Dedifferentiated amniotic fluid mesenchymal stem cell (primary cell): ENCODE data around the gene UBL7.

ENCODE experiments used
- DNase-seq: peaks from one replicate; pipeline ENCODE4 v3.0.0-alpha.2; 2016; ENCODE audit errors: extremely low spot score

Gene UBL7

GRCh38 chr15:74423431-74424257 lies 37.3 kb downstream of the UBL7 start:
- no peak for DNase-seq

- peak; percentile 34 for DNase-seq
These were observed 38.1 kb downstream of the UBL7 start for GRCh38 chr15:74422652-74423430.

GRCh38 chr15:74422265-74422651 lies 38.7 kb downstream of the UBL7 start:
- DNase-seq, result no peak

GRCh38 chr15:74421302-74422245 lies 39.4 kb downstream of the UBL7 start:
- DNase-seq, result no peak

- DNase-seq, result no peak
These were observed 40.6 kb downstream of the UBL7 start for GRCh38 chr15:74420193-74420905.

- no peak for DNase-seq
These were observed 41.5 kb downstream of the UBL7 start for GRCh38 chr15:74419432-74419831.

- DNase-seq, result no peak
These were observed 42.2 kb downstream of the UBL7 start for GRCh38 chr15:74418575-74419338.

- no peak for DNase-seq
These were observed 43.3 kb downstream of the UBL7 start for GRCh38 chr15:74417670-74418069.

GRCh38 chr15:74417225-74417624 lies 43.7 kb downstream of the UBL7 start:
- no peak for DNase-seq

- DNase-seq, result no peak
These were observed 44.7 kb downstream of the UBL7 start for GRCh38 chr15:74415966-74416916.

GRCh38 chr15:74414603-74415338 lies 46.2 kb downstream of the UBL7 start:
- no peak for DNase-seq

GRCh38 chr15:74414081-74414580 lies 46.8 kb downstream of the UBL7 start:
- no peak for DNase-seq

- no peak for DNase-seq
These were observed 47.4 kb downstream of the UBL7 start for GRCh38 chr15:74413350-74414080.

GRCh38 chr15:74412159-74412558 lies 48.8 kb downstream of the UBL7 start:
- no peak for DNase-seq

- no peak for DNase-seq
These were observed 49.3 kb downstream of the UBL7 start for GRCh38 chr15:74411686-74412085.

- no peak for DNase-seq
These were observed 50.5 kb downstream of the UBL7 start for GRCh38 chr15:74410502-74410901.

- DNase-seq, result no peak
These were observed 51.7 kb downstream of the UBL7 start for GRCh38 chr15:74409225-74409624.

- no peak for DNase-seq
These were observed 52.1 kb downstream of the UBL7 start for GRCh38 chr15:74408815-74409214.
